GM18526 (cell line): ENCODE measurements around the gene FPGT.

ENCODE experiments used
- POLR2A ChIP-seq: IDR thresholded peaks from 3 replicates; pipeline ENCODE4 v1.6.1; 2011; ENCODE audit not compliant: insufficient read length; ENCODE audit errors: extremely low read depth

Gene FPGT

GRCh38 chr1:74245168-74245772, 47.2 kb downstream of the FPGT start:
- TF ChIP-seq POLR2A: no peak

DNA sequence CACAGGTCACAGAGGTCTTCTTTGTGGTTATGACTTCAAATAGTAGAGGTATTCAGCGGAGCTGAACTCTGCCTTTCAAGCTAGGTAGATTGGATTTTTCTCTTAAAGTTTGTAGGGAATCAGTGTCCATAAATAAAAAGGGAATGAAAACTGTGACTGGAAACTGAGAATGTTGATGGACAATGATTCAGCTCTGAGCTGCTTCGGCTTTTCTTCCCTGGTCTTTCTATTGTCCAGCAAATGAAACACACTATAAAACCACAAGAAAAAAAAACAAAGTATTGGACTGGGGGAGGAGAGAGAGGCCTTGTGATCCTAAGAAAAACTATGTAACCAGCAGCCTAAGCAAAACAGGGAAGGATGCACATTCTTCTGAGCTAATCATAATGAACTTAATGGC, 48.3 kb downstream of the FPGT start:
- no peak for TF ChIP-seq POLR2A

DNA sequence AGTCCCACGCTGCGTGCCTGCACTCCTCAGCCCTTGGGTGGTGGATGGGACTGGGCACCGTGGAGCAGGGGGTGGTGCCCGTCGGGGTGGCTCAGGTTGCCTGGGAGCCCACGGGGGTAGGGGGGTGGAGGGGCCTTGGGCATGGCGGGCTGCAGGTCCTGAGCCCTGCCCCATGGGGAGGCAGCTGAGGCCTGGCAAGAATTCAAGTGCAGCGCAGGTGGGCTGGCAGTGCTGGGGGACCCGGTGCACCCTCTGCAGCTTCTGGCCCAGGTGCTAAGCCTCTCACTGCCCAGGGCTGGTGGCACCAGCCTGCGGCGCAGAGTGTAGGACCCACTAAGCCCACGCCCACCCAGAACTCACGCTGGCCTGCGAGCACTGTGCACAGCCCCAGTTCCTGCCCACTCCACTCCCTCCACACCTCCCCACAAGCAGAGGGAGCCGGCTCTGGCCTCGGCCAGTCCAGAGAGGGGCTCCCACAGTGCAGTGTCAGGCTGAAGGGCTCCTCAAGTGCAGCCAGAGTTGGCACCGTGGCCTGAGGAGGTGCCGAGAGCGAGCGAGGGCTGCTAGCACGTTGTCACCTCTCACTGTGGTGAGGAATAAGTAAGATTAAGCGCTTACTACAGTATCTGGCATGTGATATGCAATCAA, 50.0 kb downstream of the FPGT start:
- no peak for TF ChIP-seq POLR2A
